NCI-H2171 treated with DMSO at 0.1 percent for 48 hours (cell line): Measurements from ENCODE around the gene MPPE1.

ENCODE experiments used
- DNase-seq: peaks from one replicate; lab custom pipeline; 2025; lab: John Stamatoyannopoulos, UW

The MPPE1 gene

DNA sequence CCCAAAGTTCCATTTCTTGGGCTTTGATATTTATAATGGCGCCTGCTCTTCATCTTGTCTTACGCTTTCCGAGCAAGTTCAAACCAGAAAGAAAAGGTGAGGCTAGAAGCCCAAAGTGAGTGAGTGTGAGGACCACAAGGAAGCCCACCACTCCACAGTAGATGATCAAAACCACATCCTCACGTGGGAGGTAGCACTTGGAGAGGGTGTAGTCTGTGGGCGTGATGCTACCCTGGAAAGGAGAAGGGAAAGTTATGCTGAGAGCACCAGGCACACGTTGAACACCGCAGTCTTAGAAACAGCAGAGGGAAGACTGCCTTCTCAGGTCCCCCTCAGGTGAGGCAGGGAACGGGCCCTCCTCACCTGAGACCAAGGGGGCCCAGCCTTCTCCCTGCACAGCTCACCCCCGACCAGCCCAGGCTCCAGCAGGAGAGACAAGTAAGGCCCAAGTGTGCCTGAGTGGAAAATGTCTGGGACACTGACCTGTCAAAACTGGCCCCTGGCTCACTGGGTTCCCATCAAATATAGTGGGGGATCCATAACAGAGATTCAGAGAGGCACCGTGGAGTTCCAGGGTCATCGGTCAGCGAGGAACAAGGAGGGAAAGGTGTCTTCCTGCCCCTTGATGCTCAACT, 23.6 kb downstream of the MPPE1 start:
- DNase-seq, result no peak

DNA sequence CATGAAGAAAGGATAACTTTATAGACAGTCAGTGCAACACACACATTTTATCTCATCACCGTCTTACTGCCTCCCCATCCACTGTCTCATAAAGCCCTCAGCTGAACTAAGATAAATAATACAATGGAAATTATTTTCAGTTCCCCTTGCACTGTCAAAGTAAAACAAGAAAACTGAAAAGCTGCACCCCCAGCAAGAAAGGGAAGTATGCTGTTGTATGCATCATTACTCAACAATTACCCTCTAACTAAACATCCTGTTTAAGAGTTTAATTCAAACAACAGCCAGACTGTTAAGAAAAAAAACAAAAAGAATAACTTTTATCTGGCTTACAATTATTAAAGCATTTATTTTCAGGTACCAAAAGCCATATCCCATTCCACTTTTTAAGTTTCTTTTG, 25.0 kb downstream of the MPPE1 start:
- DNase-seq, result no peak

DNA sequence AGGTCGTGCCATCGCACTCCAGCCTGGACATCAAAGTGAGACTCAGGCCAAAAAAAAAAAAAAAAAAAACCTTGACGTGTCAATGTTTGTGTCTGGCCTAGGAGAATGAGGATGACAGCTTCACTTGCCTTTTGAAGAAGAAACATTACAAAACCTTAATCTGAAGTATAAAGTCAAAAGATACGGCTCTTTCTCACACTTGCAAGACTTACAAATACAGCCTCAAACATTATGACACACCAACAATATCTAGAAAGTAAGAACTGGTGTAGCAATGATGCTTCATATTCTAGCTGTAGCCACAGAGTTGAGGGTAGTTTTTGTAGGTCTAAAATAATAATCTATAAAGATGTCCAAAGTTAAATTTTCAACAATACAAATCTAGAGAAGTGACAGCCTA, 25.5 kb downstream of the MPPE1 start:
- DNase-seq, result no peak

DNA sequence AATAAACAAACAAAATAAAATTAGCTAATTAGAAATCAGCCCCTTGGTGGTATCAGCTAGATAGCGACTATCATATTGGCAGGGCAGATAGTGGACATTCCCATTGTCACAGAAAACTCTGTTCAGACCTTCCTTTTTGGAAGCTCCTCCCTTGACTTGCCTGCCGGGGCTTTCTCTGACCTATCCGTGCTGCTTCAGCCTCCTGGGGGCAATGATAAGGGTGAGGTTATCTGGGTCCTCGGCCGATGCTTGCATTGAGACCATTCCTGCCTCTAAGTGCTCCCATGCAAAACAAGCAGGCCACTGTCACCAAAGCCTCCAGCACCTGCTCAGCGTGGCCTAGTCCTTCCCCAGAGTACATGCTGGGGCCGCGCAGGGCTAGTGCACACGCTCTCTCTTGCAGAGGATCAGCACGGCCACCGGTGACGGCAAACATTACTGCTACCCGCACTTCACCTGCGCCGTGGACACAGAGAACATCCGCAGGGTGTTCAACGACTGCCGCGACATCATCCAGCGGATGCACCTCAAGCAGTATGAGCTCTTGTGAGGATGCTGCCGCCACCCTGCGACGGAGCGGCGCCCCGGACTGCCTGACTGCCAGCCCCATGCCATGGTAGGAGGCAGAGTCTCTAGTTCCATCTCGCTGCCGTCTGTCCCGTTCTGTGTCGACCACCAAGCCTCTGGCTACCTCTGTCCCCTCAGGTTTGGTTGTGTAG, 27.4 kb downstream of the MPPE1 start:
- no peak for DNase-seq

DNA sequence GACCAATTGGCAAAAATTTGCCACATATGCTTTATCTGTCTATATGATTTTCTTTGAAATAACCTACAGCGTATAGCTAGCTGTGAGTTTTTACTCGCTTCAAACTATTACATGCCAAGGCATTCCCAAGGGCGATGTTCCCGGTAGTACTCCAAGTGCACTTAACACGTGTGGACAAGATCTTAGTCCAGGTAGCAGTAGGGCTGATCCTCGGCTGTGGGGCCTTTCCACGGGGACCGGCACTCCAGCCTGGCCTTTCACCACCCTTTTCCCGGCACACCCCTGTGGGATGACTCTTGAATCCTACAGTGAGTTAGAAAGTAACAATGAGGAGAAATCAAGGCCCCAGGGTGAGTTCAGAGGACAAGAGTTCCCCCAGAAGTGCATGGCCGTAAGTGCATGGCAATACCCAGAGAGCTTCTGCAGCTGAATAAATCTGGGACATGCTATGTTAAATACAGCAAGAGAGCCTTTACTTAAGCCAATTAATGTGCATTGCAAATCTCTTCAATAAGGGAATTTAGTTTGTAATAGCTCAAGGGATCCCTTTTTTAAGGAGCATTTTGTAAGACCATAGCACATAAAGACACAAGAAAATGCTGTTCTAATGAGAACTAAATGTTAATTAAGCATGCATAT, 30.5 kb downstream of the MPPE1 start:
- no peak for DNase-seq

DNA sequence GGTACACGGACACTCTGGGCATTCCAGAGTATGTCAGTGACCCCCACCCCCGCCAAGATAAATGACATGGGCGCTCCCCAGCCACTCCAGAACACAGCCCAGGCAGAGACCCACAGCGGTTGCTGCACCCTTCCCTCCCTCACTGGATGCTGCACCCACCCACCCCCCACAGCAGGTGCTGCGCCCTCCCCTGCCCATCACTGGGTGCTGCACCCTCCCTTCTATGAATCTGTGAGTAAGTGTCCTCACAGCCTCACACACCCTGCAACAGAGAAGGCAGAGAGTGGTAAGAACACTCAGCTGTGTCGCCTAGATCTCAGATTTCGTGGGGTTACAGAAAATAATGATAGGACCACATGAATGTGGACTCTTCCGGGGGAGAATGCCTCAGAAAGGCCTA, 33.4 kb downstream of the MPPE1 start:
- no peak for DNase-seq

DNA sequence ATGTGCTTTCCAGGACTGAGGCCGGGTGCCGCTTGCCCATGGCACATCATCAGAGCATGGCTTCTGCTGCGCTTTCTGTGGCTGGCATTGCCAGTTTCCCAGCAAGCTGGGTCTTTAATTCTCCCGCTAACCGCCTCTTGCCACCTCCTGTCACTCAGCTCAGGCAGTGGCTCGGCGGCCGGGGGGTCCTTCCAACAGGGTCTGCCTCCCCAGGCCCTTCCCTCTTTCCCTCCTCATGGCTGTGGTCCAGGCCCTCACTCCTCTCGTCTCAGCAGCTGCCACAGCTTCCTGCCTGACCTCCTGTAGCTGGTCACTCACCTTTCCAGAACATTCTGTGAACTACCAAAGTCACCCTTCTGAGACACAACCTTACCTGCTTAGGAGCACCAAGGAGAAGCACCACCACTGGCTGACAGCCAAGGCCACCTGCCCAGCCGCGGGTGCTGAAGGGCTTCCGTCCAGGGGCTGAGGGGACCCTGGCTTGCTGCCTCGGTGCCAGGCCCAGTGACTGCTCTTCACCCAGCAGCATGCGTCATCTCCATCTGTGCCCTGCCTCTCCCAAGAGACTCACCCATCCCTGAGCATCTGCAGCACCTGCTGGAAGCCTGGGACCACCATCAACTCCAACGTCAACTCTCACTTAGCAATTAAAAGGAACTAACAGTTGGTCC, 34.3 kb downstream of the MPPE1 start:
- peak; percentile 87 for DNase-seq

DNA sequence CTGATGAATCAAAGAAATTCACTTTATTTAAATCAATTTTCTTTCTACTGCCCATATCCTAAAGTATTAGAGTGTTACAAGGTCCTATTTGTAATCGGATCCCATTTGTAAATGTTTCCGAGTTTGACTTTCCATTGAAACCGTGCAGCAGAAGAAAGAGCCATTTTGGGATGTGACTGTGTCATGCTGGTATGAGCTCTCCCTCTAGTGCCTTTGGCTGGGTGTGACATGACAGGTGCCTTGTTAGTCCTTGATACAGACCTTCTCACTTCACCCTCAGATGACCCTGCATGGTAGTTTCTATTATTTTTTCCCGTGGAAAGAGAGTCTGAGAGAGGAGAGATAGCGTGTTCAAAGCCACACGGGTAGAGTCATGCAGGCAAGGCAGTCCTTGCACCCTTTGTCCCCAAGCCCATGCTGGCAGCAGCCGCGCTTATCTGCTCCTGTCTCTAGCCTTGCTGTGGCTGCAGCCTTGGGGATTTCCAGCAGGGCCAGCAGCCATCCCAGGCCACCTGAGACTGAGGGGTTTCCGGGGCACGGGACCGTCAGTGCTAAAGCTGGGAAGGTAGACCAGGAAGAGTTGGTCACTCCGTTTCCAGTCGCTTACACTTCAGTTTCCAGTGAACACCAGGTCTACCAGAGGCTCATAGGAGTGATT, 35.5 kb downstream of the MPPE1 start:
- DNase-seq, result peak; percentile 65

DNA sequence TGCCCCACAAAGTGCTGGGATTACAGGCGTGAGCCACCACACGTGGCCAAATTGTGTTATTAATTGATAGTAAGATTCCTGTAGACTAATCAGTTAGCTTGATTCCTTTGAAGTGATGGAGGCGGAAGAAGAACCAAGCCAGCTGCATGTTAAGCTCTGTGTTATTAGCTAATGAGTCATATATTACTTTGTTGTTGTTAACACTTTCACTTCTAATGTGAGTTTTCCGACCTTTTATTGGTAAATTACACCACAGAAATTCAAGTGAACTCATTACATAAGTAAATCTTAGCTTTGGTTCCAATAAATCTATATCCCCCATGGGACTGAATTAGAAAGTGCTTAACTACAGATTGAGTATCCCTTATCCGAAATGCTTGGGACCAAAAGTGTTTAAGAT, 36.6 kb downstream of the MPPE1 start:
- DNase-seq, result no peak

DNA sequence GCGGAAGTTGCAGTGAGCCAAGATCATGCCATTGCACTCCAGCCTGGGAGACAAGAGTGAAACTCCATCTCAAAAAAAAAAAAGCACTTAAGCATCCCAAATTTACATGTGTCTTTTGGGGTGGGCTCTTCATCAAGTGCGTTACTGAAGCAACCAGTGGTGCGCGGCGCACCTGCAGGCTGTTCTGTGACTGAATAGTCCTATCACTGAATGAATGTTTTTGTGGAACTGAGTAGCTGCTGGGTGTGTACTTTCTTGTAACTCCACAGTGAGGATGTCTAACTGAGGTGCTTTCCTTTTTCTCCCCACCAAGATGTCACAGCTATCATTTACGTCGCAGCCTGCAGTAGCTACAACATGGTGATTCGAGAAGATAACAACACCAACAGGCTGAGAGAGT, 39.9 kb downstream of the MPPE1 start:
- no peak for DNase-seq

DNA sequence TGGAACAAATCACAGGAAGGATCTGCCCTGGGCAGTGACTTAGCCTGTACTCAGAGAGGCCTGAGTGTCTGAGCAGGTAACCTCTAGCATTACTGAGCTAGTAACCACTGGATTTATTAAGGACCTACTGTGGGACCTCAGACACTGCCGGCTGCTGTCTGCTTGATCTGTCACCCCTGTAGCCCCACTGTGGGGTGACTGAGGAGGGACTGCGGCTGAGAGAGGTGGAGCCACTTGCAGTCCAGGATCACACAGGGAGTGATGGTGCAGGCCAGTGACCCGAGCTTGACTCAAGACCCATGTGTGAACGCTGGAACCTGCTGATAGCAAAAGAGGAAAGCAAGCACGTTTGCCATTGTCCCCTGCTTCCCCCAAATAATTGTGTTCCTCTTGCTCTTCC, 41.4 kb downstream of the MPPE1 start:
- DNase-seq, result no peak

DNA sequence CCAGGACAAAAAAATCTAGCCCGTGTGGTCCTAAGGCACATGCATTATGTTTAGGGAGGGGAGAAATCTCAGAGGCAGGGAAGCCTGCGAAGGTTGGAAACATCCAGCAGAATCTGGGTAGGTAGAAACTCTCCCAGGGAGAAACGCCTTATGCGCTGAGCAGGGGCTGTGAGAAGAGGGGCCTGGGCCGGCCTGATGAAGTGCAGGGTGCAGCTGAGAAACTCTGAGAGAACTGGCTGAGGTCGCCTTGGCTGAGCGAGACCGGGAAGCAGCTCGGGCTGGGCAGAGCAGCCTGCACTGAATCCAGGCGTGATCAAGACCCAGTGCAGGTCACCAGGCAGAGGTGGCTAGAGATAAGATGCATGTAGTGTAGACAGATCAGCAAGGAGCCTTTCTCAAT, 41.8 kb downstream of the MPPE1 start:
- no peak for DNase-seq

DNA sequence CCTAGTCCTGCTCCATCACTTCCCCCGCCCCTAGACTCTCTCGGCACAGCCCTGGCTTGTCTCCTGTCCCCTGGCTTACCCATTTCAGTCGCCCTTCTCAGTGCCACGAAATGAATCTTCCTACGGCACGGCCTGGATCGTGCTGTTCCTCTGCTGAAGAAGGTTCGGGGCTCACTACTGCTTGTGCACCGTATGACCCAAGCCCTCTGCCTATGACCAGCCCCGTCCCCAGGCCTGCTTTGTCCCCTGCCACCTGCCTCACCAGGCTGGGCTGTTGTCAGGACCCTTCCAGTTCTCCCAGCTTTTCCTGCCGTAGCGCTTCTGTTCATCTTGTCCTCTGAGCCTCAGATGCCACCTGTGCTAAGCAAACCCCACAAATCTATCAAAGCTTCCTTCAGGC, 43.0 kb downstream of the MPPE1 start:
- no peak for DNase-seq

DNA sequence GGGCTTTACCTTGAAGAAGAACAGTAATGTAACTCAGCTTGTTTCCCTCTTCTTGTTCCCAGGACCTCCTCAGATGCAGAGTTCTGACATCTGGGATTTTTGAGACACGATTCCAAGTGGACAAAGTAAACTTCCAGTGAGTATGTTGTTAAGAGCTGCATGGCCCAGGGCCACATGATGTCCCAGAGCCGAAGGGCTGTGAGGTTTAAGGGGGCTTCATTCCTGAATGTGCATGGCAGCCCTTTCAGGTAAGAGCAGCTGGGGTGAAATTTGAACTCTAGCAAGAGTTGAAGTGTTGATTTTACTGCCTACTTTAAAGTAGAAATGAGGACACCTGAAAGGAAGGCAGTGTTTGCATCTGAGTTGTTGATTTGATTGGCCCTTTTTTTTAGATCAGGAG, 43.6 kb downstream of the MPPE1 start:
- no peak for DNase-seq

DNA sequence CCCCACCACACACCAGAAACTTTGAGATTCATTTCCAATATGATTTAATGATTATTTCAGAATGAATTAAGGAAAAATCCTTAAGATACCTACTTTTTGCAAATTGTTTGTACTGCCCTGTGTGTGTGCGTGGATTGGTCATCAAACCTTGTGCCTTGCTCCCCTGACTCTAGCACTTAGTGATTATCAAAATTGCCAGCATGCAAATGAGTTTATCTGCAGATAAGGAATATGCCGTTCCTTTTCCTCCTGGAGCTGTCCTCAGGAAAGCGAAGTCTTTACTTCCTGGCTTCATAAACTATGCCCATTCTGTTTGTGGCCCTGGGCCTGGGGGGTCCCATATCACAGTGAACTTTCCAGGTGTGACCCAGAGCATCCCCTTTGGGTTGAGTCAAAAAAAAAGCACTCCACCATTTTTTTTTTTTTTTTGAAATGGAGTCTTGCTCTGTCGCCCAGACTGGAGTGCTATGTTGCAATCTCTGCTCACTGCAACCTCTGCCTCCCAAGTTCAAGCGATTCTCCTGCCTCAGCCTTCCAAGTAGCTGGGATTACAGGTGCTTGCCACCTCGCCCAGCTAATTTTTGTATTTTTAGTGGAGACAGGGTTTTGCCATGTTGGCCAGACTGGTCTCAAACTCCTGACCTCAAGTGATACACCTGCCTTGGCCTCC, 45.5 kb downstream of the MPPE1 start:
- DNase-seq, result no peak

DNA sequence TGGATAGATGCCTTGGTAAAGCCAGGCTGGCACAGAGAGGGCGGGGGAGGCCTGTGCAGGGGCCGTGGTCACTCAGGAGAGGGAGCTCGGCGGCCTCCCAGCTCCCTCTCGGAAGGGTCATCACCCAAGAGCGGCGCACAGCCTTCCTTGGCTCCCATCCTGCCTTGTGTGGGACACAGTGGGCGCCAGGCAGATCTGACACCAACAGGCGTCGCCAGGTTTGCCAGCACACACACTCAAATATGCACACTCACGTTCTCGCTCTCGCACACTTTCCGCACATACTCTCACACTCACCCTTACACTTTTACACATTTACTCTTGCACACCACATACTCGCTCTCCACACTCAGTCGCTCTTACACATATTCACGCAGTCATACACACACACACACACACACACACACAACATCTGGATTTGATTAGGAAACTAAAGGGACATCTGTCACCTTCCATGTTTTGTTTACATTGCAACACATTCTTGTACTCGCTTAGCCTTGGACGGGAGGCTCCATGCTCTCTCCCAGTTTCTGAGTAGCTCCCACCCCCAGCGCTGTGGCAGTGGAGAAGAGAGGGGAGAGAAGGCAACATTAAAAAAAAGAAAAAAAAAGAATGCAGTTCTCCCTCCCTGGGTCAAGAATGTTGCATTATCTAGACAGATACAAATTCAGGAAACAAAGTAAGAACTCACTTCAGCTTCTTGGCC, 46.4 kb downstream of the MPPE1 start:
- no peak for DNase-seq

DNA sequence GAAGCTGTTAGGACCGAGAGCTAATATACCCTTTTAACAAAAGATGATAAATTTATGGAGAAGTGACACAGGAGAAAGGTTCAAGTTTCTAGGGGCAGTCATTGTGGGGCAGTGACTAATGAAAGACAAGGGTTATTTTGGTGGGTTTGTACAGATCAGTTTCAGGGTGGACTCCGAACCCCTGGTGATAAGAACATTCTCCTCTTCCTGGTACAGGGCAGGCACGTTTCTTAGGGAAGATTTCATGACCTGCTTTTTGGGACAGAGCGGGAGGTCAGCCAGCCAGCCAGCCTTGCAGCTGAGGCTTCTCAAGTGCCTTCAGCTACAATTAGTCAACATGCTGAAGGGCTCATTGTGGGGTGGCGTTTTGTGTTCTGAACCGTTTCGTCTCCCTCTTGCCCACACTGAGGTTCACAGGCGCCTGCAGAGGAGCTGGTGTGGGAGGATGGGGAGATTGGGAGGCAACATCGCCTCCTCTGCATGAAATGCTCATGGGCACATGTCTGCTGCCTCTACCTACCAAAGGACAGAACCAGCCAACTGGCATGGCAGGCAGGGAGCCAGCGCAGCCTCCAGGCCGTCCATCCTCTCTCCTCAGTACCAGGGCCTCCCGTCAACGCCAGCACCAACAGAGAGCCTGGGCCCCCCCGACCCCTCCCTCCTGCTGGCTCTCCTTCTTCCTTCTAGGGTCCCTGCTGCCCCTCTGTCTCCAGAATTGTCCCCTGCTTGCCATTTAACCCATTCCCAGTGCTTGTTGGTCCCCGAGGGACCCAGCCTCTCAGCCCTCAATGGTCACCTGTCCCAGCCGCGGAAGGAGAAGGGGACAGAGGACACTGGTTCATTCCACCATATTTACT, 47.3 kb downstream of the MPPE1 start:
- DNase-seq, result no peak

DNA sequence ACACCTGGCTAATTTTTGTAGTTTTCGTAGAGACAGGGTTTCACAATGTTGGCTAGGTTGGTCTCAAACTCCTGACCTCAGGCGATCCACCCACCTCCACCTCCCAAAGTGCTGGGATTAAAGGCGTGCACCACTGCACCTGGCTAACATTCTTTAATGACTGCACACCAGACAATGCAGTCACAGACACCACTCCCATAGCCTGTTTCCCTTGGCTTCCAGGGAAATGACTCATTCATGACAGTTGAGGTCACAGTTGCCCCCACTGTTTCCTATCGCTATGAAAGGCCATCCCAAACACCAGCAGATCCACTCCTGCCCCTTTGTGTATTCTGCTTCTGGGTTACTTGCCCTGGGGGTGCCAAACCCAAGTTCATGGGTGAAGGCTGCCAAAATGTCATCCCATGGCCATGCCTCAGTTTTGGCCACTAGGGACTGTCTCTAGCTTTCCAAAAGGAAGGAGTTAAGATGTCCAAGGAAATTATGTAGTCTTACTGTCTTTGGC, 48.2 kb downstream of the MPPE1 start:
- DNase-seq, result no peak

DNA sequence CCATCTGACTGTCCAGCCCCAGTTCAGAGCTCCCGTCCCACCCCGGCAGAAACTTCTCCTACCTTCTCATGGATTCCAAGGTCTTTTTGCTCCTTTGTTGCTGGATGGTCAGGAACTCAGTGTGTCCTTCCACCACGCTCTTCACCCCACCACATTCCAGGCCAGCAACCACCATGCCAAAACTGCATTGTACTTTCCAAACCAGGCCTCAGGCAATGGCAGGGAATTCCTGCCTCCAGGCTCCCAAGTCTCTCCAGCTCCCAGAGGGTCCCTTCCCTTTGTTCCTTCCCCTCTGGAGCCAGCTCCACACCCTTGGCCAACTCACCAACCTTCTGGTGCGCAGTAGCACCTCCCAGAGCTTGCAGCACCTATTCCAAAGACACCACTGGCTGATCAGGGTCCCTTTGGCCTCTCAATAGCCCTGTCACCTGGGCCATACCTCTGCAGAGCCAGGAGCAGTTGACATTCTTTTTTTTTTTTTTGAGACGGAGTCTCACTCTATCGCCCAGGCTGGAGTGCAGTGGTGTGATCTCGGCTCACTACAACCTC, 48.8 kb downstream of the MPPE1 start:
- no peak for DNase-seq
